Fibroblast of the aortic adventitia (primary cell): ENCODE measurements around the gene TRAP1. TPM values are rescaled to one million over a fixed set of nuclear protein-coding genes. Genes with fewer than 3 reads are reported as not detected.
"Not testable (repeated sequence)": the region's sequence is repeated elsewhere in the genome, so short reads cannot be mapped to it uniquely, and the experiment has no call there.

Experiments
- DNase-seq: peaks from one replicate; pipeline ENCODE4 v3.0.0-alpha.2; 2010; ENCODE audit warnings: low read depth
- H3K4me3 ChIP-seq: 2 replicates; pipeline ENCODE4 v1.5.1; 2011; ENCODE audit warnings: low read depth, mild to moderate bottlenecking, control low read depth, low read length, moderate library complexity
- total RNA-seq: library from RNA; depleted of rRNA; stranded (reverse); fragments of >200 nt; gene quantifications from 2 replicates; pipeline ENCODE4 v1.2.3, GENCODE V29; 2012; ENCODE audit warnings: low replicate concordance
- TF ChIP-seq, protein P1 (sequence below): IDR thresholded peaks from 2 replicates; pipeline ENCODE4 v1.5.1; 2011; ENCODE audit warnings: mild to moderate bottlenecking, low read length, control low read depth, inconsistent platforms; ENCODE audit not compliant: insufficient read depth

The TRAP1 gene
- total RNA-seq, 1 donor = 66.0 TPM

- no peak overlapping the region for H3K4me3 ChIP-seq
- TF ChIP-seq, protein P1, sequence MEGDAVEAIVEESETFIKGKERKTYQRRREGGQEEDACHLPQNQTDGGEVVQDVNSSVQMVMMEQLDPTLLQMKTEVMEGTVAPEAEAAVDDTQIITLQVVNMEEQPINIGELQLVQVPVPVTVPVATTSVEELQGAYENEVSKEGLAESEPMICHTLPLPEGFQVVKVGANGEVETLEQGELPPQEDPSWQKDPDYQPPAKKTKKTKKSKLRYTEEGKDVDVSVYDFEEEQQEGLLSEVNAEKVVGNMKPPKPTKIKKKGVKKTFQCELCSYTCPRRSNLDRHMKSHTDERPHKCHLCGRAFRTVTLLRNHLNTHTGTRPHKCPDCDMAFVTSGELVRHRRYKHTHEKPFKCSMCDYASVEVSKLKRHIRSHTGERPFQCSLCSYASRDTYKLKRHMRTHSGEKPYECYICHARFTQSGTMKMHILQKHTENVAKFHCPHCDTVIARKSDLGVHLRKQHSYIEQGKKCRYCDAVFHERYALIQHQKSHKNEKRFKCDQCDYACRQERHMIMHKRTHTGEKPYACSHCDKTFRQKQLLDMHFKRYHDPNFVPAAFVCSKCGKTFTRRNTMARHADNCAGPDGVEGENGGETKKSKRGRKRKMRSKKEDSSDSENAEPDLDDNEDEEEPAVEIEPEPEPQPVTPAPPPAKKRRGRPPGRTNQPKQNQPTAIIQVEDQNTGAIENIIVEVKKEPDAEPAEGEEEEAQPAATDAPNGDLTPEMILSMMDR = no peak
- DNase-seq = peak; percentile 5
Measured at GRCh38 chr16:3659251-3659650, 58.1 kb downstream of the TRAP1 start.

GRCh38 chr16:3656491-3657468 lies 60.5 kb downstream of the TRAP1 start:
- no peak for DNase-seq
- no peak overlapping the region for H3K4me3 ChIP-seq
- TF ChIP-seq, protein P1 = no peak

DNA sequence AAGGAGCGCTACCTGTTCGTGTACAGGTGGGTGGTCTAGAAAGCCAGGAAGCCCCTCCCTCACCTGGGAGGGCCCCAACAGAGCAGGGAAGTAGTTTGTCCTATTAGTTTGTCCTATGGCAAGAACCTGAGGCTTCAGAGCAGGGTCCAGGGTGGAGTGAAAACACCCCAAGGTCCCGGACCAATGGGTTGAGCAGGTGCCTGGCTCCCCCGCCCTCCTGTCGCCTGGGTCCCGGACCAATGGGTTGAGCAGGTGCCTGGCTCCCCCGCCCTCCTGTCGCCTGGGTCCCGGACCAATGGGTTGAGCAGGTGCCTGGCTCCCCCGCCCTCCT lies 61.2 kb downstream of the TRAP1 start:
- not testable (repeated sequence) for H3K4me3 ChIP-seq, DNase-seq

DNA sequence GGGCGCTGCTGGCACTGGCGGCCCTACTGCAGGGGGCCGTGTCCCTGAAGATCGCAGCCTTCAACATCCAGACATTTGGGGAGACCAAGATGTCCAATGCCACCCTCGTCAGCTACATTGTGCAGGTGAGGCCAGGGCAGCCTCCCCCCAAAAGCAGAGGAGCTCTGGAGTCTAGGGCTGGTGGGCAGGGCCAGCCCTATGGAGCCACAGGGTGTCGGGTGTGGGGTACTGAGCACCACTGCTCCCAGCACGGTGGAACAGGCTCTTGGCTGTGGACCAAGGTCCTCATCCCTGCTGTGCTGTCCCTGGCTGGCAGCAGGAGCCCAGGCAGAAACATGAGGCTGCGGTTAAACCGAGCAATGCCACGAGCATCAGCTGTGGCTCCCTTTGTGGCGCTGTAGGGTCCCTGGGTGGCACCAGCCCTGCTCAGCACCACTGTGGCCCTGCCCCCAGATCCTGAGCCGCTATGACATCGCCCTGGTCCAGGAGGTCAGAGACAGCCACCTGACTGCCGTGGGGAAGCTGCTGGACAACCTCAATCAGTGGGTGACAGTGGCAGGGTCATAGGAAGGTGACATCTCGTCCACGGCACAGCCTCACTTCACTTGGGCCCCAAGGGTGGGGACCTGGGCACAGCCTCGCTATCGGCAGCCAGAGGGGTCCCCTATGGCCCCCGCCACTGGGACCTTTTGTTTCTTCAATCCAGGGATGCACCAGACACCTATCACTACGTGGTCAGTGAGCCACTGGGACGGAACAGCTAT lies 61.7 kb downstream of the TRAP1 start:
- DNase-seq = no peak
- no peak overlapping the region for H3K4me3 ChIP-seq
- TF ChIP-seq, protein P1 = no peak

DNA sequence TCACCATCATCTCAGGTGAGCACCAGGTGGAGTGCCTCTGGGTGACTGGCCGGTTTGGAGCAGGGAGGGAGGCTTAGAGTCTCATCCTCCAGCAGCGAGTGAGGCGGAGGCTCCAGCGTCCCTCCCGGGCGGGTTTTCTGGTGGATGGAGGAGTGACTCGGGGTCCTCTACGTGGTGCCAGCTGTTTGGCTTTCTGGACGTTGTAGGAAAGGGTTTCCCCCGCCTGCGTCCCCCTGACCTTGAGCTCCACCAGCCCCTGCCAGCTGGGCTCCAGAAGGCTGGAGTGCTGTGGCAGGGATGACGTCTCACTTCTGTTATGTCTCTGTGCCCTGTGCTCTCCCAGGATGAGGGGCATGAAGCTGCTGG lies 62.3 kb downstream of the TRAP1 start:
- no peak for DNase-seq
- TF ChIP-seq, protein P1 = no peak
- H3K4me3 ChIP-seq = no peak overlapping the region

DNA sequence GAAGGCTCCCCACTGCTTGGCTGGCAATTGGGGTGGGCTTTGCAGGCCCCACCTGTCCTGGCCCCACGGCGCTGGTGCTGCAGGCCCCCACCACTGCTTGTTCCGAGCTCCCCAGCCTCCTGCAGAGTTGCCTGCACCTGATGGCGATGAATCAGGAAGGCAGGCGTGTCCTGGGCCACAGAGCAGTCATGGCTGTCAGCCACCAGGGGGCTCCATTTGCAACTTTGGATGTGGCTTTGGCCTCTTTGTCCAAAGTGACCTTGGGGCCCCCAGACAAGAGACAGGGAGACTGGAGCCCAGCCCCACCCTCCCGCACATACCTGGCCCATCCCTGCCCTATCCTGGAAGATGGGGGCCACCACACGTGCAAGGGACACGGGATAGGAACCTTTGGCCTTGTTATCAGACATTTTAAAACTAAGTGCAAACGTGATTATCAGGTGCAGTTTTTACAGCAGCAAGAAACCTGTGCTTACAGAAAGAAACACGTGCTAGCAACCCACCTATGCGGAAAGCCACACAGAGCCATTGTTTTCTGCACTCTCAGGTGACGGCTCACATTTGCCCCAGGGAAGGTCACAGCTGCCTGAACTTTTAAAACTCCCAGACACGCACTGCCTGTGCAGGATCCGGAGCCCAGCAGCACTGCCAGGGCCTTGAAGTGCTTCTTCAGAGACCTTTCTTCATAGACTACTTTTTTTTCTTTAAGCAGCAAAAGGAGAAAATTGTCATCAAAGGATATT lies 62.9 kb downstream of the TRAP1 start, which contains the start of gene DNASE1:
Gene DNASE1, plus strand, starts transcription at position 443 of the 743 bp plus-strand sequence. CDS start 683 bp downstream, outside the sequence.
- TF ChIP-seq, protein P1 = peak; percentile 73
- no peak within 1 kb of the TSS for H3K4me3 ChIP-seq
- peak; percentile 52 for DNase-seq
